ENCODE results near the gene CLEC10A. TPM values are rescaled to one million over a fixed set of nuclear protein-coding genes. Genes with fewer than 3 reads are reported as not detected.
A peak's percentile ranks its signal among the peaks of the same experiment; 100 is the strongest.
"Not testable (repeated sequence)": the region's sequence is repeated elsewhere in the genome, so short reads cannot be mapped to it uniquely, and the experiment has no call there.

CLEC10A gene
- total RNA-seq, 6 donors from 2014 or later, result 0.76 to 16.8 (median 5.1) TPM

DNA sequence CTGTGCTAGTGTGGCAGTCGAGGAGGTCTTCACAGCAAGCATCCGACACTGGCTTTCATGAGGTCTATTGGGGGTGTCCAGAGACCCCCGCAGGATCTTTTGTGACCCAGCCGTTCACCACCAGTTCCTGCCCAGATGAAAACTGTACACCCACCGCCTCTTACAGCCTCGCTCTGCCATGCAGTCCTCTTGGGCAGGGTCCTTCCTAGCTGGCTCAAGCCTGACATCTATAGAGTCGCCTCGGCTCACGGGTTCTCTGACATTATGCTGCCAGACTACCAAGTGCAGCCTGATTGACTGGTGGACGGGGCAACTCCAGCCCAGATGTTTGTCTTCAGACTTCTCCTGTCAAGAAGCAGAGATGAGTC is 14.6 kb upstream of the CLEC10A start:
- Histone ChIP-seq H3K27ac (peak overlapping the region; percentile 5 to 61 (median 34)), H3K4me1 (peaks cover 0 to 6% (median 2%) of the 10 kb centered on the region in 4 donors), H3K9me3 (no peaks in the 10 kb centered on the region), H3K36me3 (no peaks in the 10 kb centered on the region), H3K4me3 (no peak overlapping the region), H3K27me3 (no peaks in the 10 kb centered on the region)
- ATAC-seq (ENCODE audit: low FRiP score in 2 of 2), result peak; percentile 28 to 43
- TF ChIP-seq EP300 (IDR thresholded peaks at IDR 0.05), result no peak
- no peak for TF ChIP-seq POLR2AphosphoS5 (IDR thresholded peaks at IDR 0.05)
- TF ChIP-seq, protein P1, sequence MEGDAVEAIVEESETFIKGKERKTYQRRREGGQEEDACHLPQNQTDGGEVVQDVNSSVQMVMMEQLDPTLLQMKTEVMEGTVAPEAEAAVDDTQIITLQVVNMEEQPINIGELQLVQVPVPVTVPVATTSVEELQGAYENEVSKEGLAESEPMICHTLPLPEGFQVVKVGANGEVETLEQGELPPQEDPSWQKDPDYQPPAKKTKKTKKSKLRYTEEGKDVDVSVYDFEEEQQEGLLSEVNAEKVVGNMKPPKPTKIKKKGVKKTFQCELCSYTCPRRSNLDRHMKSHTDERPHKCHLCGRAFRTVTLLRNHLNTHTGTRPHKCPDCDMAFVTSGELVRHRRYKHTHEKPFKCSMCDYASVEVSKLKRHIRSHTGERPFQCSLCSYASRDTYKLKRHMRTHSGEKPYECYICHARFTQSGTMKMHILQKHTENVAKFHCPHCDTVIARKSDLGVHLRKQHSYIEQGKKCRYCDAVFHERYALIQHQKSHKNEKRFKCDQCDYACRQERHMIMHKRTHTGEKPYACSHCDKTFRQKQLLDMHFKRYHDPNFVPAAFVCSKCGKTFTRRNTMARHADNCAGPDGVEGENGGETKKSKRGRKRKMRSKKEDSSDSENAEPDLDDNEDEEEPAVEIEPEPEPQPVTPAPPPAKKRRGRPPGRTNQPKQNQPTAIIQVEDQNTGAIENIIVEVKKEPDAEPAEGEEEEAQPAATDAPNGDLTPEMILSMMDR (IDR thresholded peaks at IDR 0.05), result no peak
- TF ChIP-seq POLR2A (IDR thresholded peaks at IDR 0.05), result no peak
- no peak for DNase-seq
- 55 to 68% methylated on average over 10 of the region's 10 CpGs for WGBS, 2 donors

DNA sequence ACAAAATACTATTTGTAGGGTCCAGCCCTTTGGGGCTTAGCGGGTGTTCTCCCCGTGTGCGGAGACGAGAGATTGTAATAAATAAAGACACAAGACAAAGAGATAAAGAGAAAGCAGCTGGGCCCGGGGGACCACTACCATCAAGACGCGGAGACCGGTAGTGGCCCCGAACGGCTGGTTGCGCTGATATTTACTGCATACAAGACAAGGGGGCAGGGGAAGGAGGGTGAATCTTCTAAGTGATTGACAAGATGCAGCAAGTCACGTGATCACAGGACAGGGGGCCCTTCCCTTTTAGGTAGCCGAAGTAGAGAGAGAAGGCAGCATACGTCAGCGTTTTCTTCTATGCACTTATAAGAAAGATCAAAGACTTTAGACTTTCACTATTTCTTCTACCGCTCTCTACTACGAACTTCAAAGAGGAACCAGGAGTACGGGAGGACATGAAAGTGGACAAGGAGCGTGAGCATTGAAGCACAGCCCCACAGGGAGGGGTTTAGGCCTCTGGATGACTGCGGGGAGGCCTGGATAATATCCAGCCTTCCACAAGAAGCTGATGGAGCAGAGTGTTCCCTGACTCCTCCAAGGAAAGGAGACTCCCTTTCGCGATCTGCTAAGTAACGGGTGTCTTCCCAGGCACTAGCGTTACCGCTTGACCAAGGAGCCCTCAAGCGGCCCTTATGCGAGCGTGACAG is 11.4 kb upstream of the CLEC10A start:
- not testable (repeated sequence) for H3K4me1 ChIP-seq; H3K4me3 ChIP-seq; H3K9me3 ChIP-seq; H3K27ac ChIP-seq; DNase-seq; H3K27me3 ChIP-seq; ATAC-seq (ENCODE audit: low FRiP score in 2 of 2); H3K36me3 ChIP-seq
- 79 to 84% methylated on average over 25 of the region's 28 CpGs for WGBS, 2 donors

DNA sequence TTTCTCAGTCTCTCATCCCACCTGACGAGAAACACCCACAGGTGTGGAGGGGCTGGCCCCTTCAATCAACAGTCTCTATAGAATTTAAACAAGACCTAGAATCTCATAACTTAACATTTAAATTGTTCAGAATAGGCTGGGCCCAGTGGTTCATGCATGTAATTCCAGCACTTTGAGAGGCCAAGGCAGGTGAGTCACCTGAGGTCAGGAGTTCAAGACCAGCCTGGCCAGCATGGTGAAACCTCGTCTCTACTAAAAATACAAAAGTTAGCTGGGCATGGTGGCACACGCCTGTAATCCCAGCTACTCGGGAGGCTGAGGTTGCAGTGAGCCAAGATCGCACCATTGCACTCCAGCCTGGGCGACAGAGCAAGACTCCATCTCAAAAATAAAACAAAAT is 9.5 kb upstream of the CLEC10A start:
- WGBS, 2 donors, result 90% methylated on average over 6 of the region's 6 CpGs

DNA sequence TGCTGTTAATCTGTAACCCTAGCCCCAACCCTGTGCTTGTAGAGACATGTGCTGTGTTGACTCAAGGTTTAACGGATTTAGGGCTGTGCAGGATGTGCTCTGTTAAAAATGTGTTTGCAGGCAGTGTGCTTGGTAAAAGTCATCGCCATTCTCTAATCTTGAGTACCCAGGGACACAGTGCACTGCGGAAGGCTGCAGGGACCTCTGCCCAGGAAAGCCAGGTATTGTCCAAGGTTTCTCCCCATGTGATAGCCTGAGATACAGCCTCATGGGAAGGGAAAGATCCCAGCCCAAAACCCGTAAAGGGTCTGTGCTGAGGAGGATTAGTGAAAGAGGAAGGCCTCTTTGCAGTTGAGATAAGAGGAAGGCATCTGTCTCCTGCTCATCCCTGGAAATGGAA is 8.4 kb upstream of the CLEC10A start:
- WGBS, 2 donors, result 47 to 71% methylated on average over 3 to 4 of the region's 4 CpGs
- not testable (repeated sequence) for ATAC-seq (ENCODE audit: low FRiP score in 2 of 2); DNase-seq

More for the DNA sequence above, 9.5 kb upstream of the CLEC10A start:
- not testable (repeated sequence) for H3K4me1 ChIP-seq; DNase-seq; H3K27ac ChIP-seq; H3K9me3 ChIP-seq; H3K27me3 ChIP-seq; H3K36me3 ChIP-seq; H3K4me3 ChIP-seq; ATAC-seq (ENCODE audit: low FRiP score in 2 of 2)

DNA sequence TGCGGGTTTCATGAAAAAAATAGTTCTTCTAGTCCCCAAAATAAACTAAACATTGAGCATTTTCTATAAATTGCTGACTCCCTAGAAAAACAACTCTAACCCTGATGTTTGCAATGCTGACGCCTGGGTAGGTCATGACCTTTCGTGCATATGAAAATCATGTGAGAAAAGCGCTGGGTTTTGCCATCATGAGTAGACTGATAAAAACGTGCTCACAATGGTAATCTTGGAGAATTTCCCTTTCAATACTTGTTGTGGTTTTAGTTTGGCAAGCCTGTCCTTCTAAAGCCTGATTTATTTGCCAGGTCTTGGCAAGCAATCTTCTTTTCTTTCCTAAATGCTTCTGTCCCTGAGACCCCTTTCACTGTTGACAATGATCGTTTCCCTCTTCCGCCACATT is 4.0 kb upstream of the CLEC10A start:
- Histone ChIP-seq H3K4me3 (no peak overlapping the region), H3K4me1 (peaks cover 0 to 10% (median 4%) of the 10 kb centered on the region in 4 donors), H3K36me3 (no peaks in the 10 kb centered on the region), H3K9me3 (no peaks in the 10 kb centered on the region), H3K27ac (no peak overlapping the region), H3K27me3 (no peaks in the 10 kb centered on the region)
- ATAC-seq (ENCODE audit: low FRiP score in 2 of 2), result no peak
- TF ChIP-seq EP300 (IDR thresholded peaks at IDR 0.05) (no peak), POLR2A (IDR thresholded peaks at IDR 0.05) (no peak), POLR2AphosphoS5 (IDR thresholded peaks at IDR 0.05) (no peak)
- TF ChIP-seq, protein P1 (IDR thresholded peaks at IDR 0.05), result no peak
- 19 to 24% methylated on average over 7 of the region's 7 CpGs for WGBS, 2 donors
- no peak for DNase-seq

More for the DNA sequence above, 8.4 kb upstream of the CLEC10A start:
- not testable (repeated sequence) for H3K27ac ChIP-seq, H3K4me1 ChIP-seq, H3K36me3 ChIP-seq, H3K27me3 ChIP-seq, H3K4me3 ChIP-seq, H3K9me3 ChIP-seq

DNA sequence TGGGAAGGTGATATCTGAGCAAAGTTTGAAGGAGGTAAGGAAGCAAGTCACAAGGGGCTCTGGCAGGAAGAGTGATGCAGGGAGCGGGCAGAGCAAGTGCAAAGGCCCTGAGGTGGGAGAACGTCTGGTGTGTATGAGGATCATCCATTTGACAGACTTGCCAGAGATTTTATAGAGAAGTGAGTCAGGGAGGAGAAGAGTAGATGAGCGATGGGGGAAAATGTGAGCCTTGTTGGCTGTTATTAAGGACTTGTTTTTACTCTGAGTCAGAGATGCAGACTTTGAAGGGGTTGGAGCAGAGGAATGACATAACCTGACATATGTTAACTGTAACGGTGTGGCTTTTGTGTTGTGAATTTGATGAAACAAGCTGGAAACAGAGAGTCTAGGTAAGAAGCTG is 3.5 kb upstream of the CLEC10A start:
- DNase-seq, result no peak
- H3K27ac ChIP-seq, result no peak overlapping the region
- no peaks in the 10 kb centered on the region for H3K36me3 ChIP-seq
- 73 to 87% methylated on average over 4 of the region's 4 CpGs for WGBS, 2 donors
- H3K27me3 ChIP-seq, result no peaks in the 10 kb centered on the region
- H3K9me3 ChIP-seq, result no peaks in the 10 kb centered on the region
- no peak overlapping the region for H3K4me3 ChIP-seq
- peaks cover 0 to 10% (median 4%) of the 10 kb centered on the region in 4 donors for H3K4me1 ChIP-seq
- TF ChIP-seq EP300 (IDR thresholded peaks at IDR 0.05), result no peak
- TF ChIP-seq, protein P1 (IDR thresholded peaks at IDR 0.05), result no peak
- TF ChIP-seq POLR2AphosphoS5 (IDR thresholded peaks at IDR 0.05), result no peak
- TF ChIP-seq POLR2A (IDR thresholded peaks at IDR 0.05), result no peak
- no peak for ATAC-seq (ENCODE audit: low FRiP score in 2 of 2)
